ENCODE results near the gene ZNF239.
"Not testable (repeated sequence)": the region's sequence is repeated elsewhere in the genome, so short reads cannot be mapped to it uniquely, and the experiment has no call there.

Gene ZNF239

DNA sequence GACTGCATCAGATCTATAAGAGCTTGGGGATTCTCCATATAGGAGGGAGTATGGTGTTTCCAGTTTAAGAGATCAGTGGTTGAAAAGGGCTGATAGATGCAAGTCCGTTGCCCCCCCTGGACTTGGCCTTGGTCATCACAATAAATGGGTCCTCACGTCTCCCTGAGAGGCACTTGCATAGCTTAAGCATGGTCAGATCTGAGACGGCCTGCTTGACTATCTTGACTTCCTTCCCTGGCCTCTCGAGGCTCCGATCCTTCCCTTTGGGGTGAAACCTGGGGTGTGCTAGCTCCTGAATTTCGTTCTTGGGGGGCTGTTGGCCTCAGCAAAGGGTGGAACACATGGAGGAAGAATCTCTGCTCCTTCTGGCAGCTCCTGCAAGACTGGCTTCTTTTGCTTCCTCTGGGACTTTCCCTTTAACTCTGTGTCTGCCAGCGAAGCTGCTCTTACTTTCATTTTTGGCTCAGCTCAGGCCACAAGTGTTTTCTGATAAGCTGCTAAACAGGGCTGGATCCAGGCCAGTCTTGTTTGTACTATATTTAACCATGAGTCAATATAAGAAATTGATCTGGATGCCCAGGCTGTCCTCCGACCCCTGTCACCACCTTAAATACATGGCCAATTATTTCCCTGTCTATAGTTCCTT is 20.7 kb upstream of the ZNF239 start:
- H3K4me3 ChIP-seq (ENCODE audit: low read depth, low read length): peak overlapping the region; percentile 42

GRCh38 chr10:43591303-43591904 is 17.0 kb upstream of the ZNF239 start:
- H3K4me3 ChIP-seq (ENCODE audit: low read depth, low read length): no peak overlapping the region
- TF ChIP-seq, protein P1, sequence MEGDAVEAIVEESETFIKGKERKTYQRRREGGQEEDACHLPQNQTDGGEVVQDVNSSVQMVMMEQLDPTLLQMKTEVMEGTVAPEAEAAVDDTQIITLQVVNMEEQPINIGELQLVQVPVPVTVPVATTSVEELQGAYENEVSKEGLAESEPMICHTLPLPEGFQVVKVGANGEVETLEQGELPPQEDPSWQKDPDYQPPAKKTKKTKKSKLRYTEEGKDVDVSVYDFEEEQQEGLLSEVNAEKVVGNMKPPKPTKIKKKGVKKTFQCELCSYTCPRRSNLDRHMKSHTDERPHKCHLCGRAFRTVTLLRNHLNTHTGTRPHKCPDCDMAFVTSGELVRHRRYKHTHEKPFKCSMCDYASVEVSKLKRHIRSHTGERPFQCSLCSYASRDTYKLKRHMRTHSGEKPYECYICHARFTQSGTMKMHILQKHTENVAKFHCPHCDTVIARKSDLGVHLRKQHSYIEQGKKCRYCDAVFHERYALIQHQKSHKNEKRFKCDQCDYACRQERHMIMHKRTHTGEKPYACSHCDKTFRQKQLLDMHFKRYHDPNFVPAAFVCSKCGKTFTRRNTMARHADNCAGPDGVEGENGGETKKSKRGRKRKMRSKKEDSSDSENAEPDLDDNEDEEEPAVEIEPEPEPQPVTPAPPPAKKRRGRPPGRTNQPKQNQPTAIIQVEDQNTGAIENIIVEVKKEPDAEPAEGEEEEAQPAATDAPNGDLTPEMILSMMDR (IDR thresholded peaks at IDR 0.05; ENCODE audit: low read depth, low read length): no peak

More for the DNA sequence above, 20.7 kb upstream of the ZNF239 start:
- TF ChIP-seq, protein P1 (IDR thresholded peaks at IDR 0.05; ENCODE audit: low read depth, low read length): no peak

DNA sequence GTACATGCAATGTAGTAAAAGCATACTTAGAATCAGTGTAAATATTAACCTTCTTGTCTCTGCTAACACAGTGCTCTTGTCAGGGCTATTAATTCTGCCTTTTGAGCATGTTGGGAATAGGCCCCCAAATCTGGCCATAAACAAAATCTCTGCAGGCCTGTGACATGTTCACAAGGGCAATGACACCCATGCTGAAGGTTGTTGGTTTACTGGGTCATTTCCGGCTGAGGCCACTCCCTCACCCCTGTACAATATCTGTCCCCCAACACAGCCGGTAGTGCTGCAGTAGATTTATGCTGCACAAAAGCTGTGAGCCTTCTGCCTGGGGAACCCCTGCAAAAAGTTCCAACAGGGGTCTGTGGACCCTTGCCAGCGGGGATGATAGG is 12.3 kb upstream of the ZNF239 start:
- not testable (repeated sequence) for H3K4me3 ChIP-seq (ENCODE audit: low read depth, low read length)

- H3K4me3 ChIP-seq (ENCODE audit: low read depth, low read length): no peak overlapping the region
- TF ChIP-seq, protein P1 (IDR thresholded peaks at IDR 0.05; ENCODE audit: low read depth, low read length): no peak
Measured at GRCh38 chr10:43585981-43586729, 11.7 kb upstream of the ZNF239 start.

- TF ChIP-seq, protein P1 (IDR thresholded peaks at IDR 0.05; ENCODE audit: low read depth, low read length): no peak
- no peak overlapping the region for H3K4me3 ChIP-seq (ENCODE audit: low read depth, low read length)
Measured at GRCh38 chr10:43585046-43585445, 10.6 kb upstream of the ZNF239 start.

- H3K4me3 ChIP-seq (ENCODE audit: low read depth, low read length): no peak overlapping the region
- TF ChIP-seq, protein P1 (IDR thresholded peaks at IDR 0.05; ENCODE audit: low read depth, low read length): no peak
Measured at GRCh38 chr10:43584051-43584450, 9.6 kb upstream of the ZNF239 start.

DNA sequence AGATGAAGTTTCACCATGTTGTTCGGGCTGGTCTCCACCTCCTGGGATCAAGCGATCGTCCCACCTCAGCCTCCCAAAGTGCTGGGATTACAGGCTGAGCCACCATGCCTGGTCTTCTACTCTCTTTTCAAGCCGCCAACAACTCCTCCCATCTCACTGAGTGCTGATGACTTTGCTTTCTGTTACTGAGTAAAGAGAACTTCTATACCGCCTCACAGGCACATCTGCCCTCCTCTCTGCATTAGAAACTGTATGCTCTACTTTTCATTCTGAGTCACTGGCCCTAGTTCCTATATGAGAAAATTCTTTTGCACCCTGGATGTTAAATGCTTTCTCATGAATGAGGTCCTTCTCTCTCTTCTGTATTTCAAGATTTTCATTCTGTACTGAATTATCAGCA is 2.2 kb upstream of the ZNF239 start:
- TF ChIP-seq, protein P1 (IDR thresholded peaks at IDR 0.05; ENCODE audit: low read depth, low read length): no peak
- H3K4me3 ChIP-seq (ENCODE audit: low read depth, low read length): no peak overlapping the region
